Stimulated activated CD4-positive, alpha-beta T cell treated with anti-CD3 and anti-CD28 coated beads, Interleukin-12 subunit alpha, Interleukin-12 subunit beta, amount 100 ng/mL, for 48 hours (primary cell): Measurements from ENCODE around the gene SUSD1.

Experiments
- DNase-seq, 3 donors: peaks; one replicate each; pipeline ENCODE4 v3.0.0-alpha.2; 2020; ENCODE audit warnings: low read depth in 2 of 3, low spot score in 1 of 3

Gene SUSD1

DNA sequence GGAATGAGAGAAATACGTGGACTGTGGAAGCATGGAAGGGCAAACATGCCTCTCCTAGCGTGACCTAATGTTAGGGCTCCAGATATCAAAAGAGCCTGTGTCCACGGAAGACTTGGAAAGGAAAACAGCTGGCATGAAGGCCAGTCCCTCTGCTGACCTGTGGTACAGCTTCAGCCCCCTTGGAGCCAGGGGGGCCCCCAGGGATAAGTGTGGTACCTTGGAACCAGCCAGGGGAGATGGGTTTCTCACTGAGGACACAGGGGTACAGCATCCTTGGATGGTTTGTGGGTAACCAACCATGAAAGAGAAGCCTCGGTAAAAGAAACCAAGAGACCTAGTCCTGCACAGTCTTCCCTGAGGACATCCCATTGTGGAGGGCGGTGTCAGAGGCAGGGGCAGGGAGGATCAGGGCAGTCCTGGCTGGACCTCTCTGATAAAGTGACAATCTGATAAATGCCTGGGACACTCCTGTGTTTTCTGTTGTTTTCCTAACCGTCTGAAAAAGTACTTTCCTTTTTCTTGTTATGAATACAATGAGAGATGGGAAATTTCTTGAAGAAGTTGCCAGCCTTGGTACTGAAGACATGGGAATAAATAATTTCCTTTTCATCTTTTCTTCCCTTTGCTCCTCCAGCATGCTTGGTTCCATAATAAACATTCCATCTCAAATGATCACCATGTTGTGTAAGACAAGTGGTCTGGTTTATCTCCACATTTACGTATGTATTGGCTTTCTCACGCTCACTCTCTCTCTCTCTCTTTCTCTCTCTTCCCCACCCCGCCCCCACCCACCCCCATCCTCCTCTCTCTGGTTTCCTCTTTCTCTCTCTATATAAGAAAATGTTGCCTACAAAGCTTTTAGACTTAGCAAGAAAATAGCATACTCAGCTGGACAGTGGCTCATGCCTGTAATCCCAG, 102.1 kb downstream of the SUSD1 start:
- DNase-seq: no peak

DNA sequence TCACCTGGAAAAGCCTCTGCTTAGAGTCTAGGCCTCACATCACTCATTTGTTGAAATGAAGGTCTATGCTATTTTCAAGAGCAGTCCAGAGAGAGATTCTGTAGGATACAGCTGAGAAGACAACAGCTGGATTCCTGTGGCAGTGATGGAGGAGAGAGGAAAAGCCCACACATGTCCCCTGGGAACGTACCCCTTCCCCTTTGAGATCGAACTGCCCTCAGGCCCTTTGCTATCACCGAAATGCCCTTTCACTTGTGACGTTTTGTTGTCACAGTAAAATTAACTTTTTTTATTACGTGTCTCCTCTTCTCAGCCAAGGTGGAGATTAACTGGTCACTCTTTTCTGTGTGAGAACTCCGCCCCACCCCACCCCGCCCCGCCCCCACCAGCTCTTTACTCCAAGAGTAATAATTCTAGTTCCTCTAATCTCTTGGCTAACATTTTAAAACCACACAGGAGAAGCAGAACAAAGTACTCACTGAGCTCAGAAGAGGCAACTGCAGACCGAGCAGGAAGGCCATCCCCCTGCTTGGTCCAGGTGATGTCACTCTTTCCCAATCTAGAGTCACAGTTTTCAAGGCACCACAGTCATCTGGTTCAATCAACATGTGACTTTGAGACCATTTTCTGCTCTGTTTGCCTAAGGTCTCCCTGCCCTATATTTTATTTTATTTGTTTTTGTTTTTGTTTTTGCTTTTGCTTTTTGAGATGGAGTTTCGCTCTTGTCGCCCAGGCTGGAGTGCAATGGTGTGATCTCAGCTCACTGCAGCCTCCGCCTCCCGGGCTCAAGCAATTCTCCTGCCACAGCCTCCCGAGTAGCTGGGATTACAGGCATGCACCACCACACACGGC, 105.6 kb downstream of the SUSD1 start:
- no peak for DNase-seq

DNA sequence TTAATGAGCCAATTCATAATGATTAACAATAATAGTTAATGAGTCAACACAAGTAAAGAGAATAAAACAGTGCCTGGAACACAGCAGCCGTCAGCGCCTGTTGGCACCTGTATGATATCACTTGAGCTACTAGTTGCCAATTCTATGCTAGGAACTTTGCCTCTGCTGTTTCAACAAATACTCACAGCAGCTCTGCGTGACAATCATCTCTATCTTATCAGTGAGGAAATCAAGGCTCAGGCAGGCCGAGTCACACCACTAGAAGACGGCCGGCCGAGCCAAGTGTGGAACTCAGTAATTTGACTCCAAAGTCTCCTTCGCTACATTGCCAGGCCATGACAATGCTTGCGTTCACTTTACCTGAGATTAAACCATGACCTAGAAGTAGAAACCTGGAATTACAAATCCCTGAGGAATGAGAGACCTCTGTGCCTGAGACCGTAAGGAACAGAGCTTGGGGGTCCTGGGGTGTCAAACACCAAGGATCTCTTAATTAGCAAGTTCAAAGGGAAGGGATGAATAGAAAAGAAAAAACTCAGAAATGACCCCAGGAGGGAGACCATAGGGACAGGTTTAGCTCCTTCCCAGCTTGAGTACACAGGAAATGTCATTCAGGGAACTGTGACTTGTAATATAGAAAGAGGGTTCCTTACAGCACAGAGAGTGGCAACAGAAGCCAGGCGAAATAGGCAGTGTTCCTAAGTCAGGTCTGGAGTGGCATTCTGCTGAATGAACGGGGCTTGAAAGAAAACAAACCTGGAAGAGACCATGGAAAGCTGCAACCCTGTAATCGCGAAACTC, 109.1 kb downstream of the SUSD1 start:
- no peak for DNase-seq

DNA sequence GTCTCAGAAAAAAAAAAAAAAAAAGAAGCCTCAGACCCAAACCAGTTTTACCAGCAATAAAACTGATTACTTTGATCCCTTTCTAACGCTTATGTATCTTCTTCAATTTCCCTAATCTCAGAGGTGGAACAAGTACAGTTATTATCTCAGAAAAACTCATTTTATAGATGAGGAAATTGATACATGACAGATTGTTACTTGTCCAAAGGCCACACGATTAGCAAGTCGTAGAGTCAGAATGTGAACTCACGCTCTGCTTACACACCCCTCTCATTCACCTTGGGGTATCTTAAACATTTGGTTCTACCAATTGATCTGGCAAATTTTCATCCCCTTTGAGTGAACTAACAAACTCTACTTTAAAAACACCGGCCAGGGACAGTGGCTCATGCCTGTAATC, 110.2 kb downstream of the SUSD1 start:
- no peak for DNase-seq

DNA sequence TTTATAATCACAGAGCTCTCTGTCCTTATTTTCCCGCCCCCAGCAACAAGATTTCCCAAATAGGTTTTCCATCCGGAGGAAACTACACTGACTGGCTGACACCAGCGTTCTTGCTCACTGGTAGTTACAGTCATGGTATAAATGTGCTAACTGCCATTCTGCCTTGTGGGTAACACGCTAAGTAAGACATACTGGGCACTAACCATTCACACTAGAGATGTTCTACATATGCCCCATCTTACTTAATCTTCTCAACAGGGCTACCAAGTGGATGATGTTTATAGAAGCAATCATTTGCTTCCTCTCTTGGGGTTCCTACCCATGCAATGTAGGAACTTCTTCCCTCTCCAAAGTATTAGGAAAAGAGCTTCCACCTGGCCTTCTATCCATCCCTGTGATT, 111.5 kb downstream of the SUSD1 start:
- no peak for DNase-seq

DNA sequence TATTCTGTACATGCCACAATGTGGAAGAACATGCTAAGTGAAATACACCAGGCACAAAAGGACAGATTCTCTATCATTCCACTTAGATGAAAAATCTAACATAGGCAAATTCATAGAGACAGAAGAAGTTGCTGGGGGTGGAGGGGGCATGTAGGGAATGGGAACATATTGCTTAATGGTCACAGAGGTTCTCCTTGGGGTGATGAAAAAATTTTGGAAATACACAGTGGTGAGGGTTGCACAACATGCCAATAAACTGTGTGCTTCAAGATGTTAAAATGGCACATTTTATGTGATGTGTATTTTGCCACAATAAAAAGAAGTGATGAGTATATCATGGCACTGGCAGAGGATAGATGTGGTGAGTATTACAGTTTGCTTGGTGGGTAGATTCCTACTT, 111.9 kb downstream of the SUSD1 start:
- DNase-seq: no peak

DNA sequence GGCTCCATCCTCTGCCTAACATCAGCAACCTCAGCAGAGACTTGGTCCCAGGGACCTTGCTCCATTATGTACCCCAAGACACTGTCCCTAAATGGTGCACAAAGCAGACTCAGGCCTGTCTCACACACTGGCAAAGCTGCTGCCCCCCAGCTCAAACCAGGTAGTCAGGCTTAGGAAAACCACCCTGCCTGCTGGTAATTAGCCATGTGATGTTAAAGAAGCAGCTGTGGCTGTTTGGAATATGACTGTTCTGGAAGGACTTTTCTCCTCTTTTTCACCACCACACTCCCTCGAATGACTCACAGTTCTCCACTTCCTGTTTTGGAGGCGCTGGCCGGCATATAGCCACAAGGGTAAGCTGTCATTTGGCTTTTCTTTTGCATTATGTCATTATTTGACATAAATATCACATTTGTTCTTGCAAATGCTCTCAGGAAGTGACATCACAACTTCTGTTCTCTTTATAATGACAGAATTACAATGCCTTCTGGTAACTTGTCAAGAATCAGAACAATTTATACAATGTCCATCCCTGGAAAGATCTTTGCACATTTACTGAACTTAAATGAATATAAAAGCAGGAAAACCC, 113.9 kb downstream of the SUSD1 start:
- peak in 2 of 3 donors; percentile 20 to 23 for DNase-seq

DNA sequence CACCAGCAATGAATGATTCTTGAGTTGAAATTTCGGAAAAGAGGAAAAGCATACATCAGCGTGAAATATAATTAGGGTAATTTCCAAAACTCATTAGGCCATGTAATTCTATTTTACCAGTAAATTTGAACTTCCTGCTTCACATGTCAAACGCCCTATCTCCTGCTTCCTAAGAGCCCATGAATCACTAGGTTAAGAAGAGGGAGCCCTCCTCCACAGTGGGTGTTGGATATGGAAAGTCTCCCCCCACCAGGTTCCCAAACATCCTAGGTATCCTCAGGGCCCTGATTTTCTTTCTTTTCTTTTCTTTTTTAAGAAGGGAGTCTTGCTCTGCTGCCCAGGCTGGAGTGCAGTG, 115.2 kb downstream of the SUSD1 start:
- DNase-seq: no peak

DNA sequence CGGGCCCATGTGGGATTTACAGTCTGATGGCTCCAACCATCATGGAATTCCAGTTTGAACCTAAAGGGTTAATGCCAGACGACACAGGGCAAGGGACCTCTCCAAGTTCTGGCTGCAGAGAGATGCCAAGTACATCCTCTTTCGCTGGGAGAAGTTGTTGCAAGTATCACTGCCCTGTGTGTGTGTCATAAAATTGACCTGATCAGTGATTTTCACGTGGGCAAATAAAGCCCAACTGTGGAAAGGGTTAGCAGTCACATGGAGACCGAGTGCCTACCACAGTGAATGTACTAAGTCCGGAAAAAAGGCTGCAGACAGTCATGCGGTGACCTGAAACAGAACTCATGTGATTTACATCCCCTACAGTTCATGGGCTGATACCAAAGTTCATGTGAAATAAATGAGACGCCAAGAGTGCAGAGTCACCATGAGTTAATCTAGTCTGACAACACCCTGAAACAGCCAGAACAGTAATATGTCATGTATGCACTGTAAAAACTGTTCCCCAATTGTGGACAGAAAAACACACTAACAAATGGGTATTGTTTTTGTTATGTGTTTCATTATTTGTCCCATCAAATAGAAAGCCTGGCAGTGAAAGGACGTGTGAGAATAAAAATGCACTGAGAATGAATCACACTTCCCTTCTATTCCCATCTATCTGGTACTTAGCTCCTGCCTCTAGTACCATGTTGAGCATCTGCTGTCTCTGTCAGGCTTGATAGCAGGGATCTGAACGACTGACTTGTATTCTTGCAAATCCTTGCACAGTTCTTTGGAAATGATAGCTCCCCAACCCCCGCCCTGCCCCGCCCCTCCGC, 115.7 kb downstream of the SUSD1 start:
- DNase-seq: no peak

DNA sequence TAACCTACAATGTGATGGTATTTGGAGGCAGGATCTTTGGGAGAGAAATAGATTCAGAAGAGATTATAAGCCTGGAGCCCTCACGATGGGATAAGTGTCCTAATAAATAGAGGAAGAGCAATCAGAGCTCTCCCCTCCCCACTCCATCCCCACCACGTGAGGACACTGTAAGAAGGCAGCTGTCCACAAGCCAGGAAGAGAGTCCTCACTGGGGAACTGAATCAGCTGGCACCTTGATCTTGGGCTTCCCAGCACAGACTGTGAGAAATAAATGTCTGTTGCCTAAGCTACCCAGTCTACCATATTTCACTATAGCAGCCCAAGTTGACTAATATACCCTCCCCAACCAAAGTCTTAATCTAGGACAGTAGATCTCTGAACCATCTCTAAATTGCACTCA, 118.1 kb downstream of the SUSD1 start:
- no peak for DNase-seq

DNA sequence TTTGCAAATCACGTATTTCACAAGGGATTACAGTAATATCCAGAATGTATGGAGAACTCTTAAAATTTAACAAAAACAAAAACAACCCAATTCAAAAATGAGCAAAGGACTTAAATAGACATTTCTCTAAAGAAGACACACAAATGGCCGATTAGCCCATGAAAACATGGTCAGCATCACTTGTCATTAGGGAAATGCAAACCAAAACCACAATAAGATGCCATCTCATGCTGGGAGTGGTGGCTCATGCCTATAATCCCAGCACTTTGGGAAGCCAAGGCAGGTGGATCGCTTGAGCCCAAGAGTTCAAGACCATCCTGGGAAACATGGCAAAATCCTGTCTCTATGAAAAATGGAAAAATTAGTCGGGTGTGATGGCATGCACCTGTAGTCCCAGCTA, 120.2 kb downstream of the SUSD1 start:
- DNase-seq: no peak

DNA sequence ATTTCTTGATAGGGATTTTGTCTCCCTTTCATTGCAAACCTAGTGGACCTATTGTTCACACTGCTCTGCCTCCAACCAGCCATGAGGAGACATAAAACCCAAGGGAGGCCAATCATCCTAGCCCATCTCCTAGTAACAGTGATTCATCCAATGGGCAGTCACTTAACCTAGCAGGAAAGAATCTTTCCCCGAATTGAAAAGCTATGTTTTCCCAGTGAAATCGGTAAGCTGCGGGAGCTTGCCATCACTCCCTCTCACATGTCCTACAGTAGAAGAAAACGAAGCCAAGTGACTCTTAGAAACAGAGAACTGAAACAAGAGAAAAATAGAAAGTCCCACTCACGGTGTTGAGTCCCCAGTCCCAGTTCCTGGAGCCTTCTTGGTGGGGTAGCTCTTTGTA, 123.3 kb downstream of the SUSD1 start:
- no peak for DNase-seq

DNA sequence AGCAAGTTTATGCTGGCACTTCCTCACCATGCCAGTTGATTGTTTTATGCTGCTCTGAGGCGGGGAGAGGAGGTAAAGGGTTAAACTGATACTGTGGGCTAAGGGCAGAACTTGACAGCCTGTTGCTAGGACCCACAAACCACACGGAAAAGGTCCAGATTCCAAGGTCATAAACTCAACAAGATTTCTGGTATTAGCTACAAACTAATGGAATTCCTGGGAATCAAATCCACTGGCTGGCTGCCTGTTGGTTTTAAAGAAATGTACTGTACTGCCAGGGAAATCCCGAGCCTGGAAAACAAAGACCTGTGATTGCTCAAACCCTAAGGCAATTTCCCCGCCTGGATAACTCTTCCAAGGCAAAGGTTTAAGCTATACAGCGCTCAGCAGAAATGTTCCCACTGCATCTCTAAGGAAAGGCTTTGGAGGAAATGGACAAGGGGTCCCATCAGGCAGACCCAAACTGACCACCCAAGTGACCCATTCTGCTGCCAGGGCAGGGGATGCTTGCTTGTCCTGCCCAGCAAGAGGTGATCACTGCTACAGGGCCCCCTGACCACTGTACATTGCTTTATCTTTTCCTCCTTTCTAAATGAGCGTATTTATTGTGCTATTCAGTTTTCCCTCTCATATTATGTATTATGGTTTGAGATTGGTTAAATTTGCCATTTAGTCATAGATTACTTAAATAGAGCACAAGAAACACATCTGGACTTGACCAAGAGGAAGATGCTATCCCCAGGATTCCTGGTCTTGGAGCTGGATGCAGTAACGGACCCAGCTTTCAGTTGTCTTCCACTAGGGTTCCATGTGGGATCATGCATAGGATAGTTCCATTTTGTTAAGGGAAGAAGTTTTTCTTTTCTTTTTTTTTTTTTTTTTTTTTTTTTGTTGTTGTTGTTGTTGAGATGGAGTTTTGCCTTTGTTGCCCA, 124.3 kb downstream of the SUSD1 start:
- DNase-seq: no peak

DNA sequence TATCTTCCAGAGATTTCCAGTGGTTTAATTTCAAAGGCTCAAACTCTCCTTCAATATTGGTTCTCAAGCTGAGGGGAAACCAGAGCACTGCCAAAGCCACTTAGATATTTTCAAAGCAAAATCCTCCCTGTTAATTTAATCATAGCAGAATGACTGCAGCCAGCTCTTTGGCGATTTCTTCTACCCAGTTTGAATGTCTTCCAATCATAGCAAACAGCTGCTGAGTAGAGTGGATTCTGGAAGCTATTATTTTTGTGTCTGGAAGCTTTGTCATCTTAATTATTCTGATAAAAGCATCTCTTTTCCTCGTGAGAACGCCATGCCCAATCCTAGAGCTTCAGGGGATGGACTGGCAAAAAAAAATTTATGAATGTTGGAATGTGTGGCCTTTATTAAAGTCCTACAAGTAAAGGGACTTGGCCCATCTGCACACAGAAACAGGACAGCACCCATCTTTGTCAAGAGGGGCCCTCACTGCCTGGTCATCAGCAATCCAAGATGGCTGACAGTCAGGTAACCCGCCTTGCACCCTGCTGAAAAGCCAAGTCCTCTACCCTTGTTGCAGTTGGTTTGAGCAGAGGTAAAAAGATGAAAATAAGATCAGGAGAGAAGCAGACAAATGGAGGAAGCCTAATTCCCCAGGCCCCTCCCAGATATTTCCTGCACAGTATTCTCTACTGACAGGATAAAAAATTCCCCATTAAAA, 125.1 kb downstream of the SUSD1 start:
- DNase-seq: no peak

DNA sequence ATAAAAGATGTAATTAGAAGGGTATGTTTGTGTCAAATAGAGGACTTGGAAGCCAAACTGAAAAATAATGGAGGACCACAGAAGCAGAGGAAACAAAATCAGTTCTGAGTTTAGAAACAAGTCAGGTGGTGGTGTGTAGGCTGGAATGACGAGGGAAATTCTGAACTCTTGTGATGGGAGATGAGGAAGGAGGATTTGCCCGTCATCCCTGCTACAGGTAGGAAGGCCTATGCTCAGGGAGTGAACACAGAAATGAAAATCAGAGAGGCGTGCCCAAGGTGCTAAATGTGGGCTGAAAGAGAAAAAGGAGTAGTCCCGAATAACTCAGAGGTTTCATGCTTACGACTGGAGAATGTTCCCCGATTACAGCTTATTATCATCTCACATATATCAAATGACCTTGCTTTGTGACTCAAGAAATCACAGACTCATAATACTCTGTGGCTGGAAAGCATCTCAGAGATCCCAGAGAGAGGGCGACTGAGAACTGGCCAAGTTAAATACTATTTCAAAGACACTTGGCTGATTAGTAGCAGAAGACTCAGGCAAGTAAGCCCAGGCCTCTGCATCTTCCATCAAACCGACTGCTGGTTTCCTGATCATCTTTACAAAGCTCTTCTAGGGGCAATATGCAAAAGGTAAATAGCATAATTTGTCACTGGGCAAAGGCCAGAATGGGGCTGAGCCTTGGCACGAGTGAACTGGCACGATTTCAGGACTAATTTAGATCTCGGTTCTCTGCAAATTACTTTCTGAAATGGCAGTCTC, 126.0 kb downstream of the SUSD1 start:
- DNase-seq: no peak

DNA sequence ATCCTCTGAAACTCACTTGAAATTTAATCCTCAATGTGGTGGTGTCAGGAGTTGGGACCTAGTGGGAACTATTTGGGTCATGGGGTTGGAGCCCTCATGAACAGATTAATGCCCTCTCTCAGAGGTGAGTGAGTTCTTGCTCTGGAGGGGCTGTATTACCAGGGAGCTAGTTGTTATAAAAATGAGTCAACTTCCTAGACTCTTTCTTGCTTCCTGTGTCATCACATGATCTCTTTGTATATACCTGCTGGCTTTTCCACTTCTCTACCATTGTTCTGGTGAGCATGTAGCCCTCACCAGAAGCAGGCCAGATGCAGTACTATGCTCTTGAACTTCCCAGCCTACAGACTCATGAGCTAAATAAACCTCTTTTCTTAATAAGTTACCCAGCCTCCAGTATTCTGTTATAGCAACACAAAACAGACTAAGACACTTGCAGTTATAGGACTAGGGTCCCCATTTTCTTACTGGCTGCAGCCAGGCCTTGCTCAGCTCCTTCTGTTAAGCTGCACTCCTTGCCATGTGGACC, 127.5 kb downstream of the SUSD1 start:
- no peak for DNase-seq

DNA sequence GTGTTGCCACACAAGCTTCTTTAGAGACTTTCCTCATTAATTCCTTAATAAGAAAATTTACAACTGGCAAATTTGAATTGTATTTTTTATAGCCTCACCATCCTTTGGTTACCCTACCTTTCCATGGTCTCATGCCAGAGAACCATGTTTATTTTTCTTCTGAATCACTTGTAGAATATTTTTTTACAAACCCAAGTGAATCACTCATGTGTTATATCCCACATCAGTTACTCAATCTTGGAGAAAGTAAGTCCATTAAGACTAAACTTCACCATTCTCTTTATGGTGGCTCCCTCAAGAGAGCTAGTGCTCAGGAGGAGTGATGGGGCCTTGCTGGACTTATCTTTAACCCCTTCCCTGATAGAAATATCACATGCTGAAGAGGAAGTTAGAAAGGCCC, 128.9 kb downstream of the SUSD1 start:
- DNase-seq: no peak

DNA sequence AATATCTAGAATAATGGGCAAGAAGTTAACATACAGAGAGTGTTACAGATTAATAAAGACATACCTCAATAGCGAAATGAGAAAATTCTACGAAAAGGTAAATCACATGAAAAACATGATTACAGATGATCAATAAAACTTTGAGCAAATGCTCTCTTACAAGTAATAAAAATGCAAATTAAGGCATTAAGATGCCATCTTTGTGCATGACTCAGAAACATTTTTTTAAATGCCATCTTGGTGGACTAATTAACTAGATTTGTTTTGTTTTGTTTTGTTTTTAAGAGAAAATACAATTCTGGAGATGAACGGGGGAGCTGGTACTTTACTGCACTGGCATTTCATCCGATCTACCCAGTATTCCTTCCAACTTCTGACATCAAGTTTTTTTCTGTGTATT, 130.2 kb downstream of the SUSD1 start:
- DNase-seq: no peak
